Stomach smooth muscle (tissue), 2 donors: ENCODE results near the gene TXNDC11.
"Not testable (repeated sequence)": the region's sequence is repeated elsewhere in the genome, so short reads cannot be mapped to it uniquely, and the experiment has no call there.

Source experiments
- H3K27ac ChIP-seq: one replicate; pipeline ENCODE4 v1.7.0; 2013; ENCODE audit warnings: mild to moderate bottlenecking, low read length, inconsistent platforms
- H3K27me3 ChIP-seq, 2 donors: one replicate each; pipeline ENCODE4 v1.7.0; 2013; ENCODE audit warnings: low read length in 2 of 2; ENCODE audit not compliant: insufficient read depth in 2 of 2, control insufficient read depth in 1 of 2
- H3K36me3 ChIP-seq, 2 donors: one replicate each; pipeline ENCODE4 v1.7.0; 2013; ENCODE audit warnings: low read length in 2 of 2; ENCODE audit not compliant: control insufficient read depth in 2 of 2, insufficient read depth in 2 of 2
- H3K4me1 ChIP-seq: one replicate; pipeline ENCODE4 v1.7.0; 2013; ENCODE audit warnings: low read length; ENCODE audit not compliant: control insufficient read depth, insufficient read depth
- H3K4me3 ChIP-seq, 2 donors: one replicate each; pipeline ENCODE4 v1.7.0; 2013; ENCODE audit warnings: low read length in 2 of 2
- H3K9ac ChIP-seq, 2 donors: one replicate each; pipeline ENCODE4 v1.7.0; 2013; ENCODE audit warnings: low read length in 2 of 2, mild to moderate bottlenecking in 1 of 2
- H3K9me3 ChIP-seq, 2 donors: one replicate each; pipeline ENCODE4 v1.7.0; 2013; ENCODE audit warnings: low read length in 2 of 2; ENCODE audit not compliant: control insufficient read depth in 2 of 2
- donor health status: healthy.
- donor health status: Pancreatic carcinoma.

TXNDC11 gene, protein sequence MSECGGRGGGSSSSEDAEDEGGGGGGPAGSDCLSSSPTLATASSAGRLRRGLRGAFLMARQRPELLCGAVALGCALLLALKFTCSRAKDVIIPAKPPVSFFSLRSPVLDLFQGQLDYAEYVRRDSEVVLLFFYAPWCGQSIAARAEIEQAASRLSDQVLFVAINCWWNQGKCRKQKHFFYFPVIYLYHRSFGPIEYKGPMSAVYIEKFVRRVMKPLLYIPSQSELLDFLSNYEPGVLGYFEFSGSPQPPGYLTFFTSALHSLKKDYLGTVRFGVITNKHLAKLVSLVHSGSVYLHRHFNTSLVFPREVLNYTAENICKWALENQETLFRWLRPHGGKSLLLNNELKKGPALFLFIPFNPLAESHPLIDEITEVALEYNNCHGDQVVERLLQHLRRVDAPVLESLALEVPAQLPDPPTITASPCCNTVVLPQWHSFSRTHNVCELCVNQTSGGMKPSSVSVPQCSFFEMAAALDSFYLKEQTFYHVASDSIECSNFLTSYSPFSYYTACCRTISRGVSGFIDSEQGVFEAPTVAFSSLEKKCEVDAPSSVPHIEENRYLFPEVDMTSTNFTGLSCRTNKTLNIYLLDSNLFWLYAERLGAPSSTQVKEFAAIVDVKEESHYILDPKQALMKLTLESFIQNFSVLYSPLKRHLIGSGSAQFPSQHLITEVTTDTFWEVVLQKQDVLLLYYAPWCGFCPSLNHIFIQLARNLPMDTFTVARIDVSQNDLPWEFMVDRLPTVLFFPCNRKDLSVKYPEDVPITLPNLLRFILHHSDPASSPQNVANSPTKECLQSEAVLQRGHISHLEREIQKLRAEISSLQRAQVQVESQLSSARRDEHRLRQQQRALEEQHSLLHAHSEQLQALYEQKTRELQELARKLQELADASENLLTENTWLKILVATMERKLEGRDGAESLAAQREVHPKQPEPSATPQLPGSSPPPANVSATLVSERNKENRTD

DNA sequence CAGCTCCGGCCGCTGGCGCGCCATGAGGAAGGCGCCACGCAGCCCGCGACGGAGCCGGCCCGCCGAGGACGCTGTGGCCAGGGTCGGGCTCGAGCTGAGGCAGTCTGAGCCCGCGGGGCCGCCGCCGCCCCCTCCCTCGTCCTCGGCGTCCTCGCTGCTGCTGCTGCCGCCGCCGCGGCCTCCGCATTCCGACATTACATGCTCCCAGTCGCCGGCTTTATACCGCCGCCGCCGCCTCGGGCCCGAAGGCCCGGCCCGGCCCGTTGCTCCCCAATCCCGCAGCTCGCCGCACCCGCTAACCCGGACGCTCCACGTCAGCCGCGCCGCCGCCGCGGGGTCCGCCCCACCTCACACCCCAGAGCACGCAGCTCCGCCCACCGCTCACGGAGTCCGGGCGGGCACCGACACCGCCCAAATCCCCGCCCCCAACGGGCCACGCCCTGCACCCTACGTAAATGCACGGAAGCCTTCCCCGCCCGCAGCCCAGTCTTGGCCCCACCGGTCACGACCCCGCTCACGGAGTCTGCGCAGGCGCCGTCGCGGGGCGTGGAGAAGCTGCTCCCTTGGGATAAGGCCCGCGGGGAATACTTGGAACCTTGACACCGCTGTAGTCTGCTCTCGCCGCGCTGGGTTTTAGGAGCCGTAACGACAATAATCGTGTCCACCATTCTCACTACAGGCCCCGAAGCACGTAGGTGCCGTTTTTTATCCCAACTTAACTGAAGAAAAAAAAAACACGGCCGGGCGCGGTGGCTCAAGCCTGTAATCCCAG lies at the start of gene TXNDC11:
Gene TXNDC11 (minus strand): TSS at position 322 of the 772 bp plus-strand sequence. CDS start 127 bp downstream, at position 195.
- Histone ChIP-seq H3K9ac (peak within 1 kb of the TSS; percentile 89 to 92), H3K27me3 (no peaks in the 10 kb centered on the region), H3K27ac (peak within 1 kb of the TSS; percentile 86), H3K4me3 (peak within 1 kb of the TSS; percentile 75 to 84), H3K4me1 (peaks cover 11% of the 10 kb centered on the region), H3K9me3 (no peaks in the 10 kb centered on the region), H3K36me3 (no peaks in the 10 kb centered on the region)

DNA sequence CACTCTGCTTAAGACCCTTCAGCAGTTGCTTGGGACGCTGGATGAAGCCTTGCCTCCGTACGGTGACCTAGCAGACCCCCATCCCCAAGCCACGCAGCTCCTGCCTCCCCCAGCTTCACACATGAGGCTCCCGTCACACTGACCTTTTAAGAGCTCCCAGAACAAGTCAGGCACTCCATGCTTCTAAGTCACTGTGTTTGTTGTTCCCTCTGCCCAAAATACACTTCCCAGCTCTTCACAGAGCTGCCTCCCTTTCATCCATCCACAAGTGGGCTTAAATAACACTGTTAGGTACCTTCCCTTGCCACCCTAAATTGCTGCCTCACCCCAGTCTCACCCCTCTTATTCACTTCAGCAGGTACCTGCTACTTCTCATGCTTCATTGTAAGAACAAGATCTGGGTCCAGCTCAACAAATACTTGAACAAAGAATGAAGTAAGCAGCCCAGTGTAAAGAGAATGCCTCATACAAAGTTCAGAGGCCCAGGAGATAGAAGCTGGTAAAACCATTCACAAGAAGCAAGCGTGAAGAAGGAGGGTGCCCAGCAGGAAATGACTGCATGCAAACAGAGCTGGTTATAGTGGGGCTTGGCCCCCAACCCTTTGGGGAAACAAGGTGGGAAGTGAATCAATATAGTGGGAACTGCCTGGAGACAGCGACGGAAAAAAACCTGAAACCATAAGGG lies 48.6 kb upstream of the TXNDC11 start:
- Histone ChIP-seq H3K27ac (no peak overlapping the region), H3K4me1 (peaks cover 29% of the 10 kb centered on the region), H3K9ac (no peak overlapping the region)

DNA sequence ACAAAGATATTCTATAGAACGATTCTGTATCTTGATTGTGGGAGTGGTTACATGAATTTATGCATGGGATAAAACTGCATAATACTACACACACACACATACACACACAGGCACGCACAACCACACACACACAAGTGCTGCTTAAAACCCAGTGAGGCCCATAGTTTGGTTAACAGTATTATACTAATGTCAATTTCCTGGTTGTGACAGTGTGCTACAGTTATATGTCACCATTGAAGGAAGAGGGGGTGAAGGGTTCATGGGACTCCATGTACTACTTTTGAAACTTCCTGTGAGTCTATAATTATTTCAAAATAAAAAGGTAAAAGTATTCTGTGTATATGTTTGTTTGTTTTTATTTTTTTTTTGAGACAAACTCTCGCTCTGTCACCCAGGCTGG lies 46.3 kb upstream of the TXNDC11 start:
- Histone ChIP-seq H3K9ac (no peak overlapping the region), H3K9me3 (no peaks in the 10 kb centered on the region), H3K4me3 (no peak overlapping the region), H3K4me1 (peaks cover 19% of the 10 kb centered on the region), H3K36me3 (peaks cover 0 to 3% of the 10 kb centered on the region in 2 donors), H3K27ac (no peak overlapping the region), H3K27me3 (no peaks in the 10 kb centered on the region)

More for the DNA sequence above, 48.6 kb upstream of the TXNDC11 start:
- Histone ChIP-seq H3K27me3 (no peaks in the 10 kb centered on the region), H3K9me3 (no peaks in the 10 kb centered on the region), H3K4me3 (no peak overlapping the region), H3K36me3 (peaks cover 0 to 3% of the 10 kb centered on the region in 2 donors)

DNA sequence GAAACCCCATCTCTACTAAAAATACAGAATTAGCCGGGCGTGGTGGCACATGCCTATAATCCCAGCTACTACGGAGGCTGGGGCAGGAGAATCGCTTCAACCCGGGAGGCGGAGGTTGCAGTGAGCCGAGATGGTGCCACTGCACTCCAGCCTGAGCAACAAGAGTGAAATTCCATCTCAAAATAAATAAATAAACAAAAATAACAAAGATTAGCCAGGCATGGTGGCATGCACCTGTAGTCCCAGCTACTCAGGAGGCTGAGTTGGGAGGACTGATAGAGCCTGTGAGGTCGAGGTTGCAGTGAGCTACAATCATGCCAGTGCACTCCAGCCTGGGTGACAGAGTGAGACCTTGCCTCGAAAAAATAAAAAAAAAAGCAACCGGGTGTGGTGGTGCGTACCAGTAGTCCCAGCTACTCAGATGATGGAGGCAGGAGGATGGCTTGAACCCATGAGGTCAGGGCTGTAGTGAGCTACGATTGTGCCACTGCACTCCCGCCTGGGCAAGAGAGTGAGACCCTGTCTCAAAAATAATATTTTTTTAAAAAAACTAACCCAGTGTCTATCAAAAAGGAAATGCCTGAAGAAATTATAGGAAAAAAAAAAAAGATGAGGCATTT lies 42.4 kb upstream of the TXNDC11 start:
- not testable (repeated sequence) for H3K27ac ChIP-seq, H3K36me3 ChIP-seq, H3K4me3 ChIP-seq, H3K9me3 ChIP-seq, H3K9ac ChIP-seq, H3K27me3 ChIP-seq
- H3K4me1 ChIP-seq, result peaks cover 14% of the 10 kb centered on the region

DNA sequence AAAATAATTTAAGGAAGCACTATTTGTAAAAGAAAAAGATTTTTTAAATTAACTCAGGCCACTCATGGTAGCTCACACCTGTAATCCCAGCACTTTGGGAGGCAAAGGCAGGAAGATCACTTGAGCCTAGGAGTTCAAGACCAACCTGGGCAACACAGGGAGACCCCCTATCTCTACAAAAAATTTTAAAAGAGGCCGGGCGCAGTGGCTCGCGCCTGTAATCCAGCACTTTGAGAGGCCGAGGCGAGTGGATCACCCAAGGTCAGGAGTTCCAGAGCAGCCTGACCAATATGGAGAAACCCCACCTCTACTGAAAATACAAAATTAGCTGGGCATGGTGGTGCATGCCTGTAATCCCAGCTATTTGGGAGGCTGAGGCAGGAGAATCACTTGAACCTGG lies 41.7 kb upstream of the TXNDC11 start:
- H3K27me3 ChIP-seq, H3K27ac ChIP-seq, H3K36me3 ChIP-seq, H3K9me3 ChIP-seq, H3K9ac ChIP-seq, H3K4me3 ChIP-seq: not testable (repeated sequence)
- peaks cover 14% of the 10 kb centered on the region for H3K4me1 ChIP-seq

DNA sequence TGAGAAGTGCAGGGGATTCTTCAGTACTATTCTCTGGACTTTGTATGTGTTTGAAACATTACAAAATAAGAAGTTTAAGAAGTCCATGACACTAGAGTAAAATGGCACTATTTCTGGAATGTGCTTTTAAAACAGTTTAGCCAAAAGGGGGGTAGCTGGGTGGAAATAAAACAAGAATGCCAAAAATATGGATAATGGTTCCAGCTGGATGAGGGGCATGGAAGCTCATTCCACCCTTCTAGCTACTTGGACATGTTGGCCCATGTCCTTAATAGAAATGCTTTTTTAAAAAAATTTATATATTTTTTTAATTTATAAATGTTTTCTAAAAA lies 41.3 kb upstream of the TXNDC11 start:
- Histone ChIP-seq H3K9me3 (no peaks in the 10 kb centered on the region), H3K27ac (peak overlapping the region; percentile 25), H3K36me3 (peaks cover 0 to 3% of the 10 kb centered on the region in 2 donors), H3K27me3 (no peaks in the 10 kb centered on the region), H3K9ac (no peak overlapping the region), H3K4me3 (no peak overlapping the region), H3K4me1 (peaks cover 14% of the 10 kb centered on the region)

DNA sequence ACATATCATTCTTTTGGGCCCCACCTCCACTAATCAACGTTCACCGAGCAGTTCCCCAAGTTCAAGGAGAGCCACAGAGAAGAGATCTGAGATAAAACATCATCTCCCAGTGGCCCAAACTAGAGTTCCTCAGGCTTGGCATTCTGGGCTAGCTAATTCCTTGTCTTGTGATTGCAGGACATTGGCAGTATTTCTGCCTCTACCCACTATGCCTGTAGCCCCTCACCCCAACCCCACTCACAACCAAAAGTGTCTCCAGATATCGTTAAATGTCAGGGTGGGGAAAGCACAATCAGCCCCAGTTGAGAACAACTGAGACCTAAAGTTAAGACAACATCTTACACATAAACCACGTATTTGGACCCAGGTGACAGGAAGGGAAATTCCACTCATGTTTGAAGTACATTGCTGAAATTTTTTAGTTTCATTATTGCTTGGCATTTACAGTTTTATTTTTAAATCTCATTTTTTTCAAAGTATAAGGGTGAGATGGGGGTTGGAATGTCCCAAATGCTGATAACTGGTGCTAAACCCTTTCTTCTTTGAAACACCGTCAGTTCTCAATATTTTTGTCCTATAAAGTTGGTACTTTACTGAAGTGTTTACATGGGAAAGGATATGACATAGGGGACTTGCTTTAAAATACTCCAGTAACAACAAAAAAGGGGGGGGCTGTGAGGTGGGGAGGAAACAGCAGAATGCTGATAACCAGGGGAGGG lies 40.8 kb upstream of the TXNDC11 start:
- Histone ChIP-seq H3K9me3 (no peaks in the 10 kb centered on the region), H3K36me3 (peaks cover 0 to 3% of the 10 kb centered on the region in 2 donors), H3K27ac (peak overlapping the region; percentile 66), H3K4me3 (peak overlapping the region; percentile 46 to 58), H3K27me3 (no peaks in the 10 kb centered on the region), H3K9ac (peak overlapping the region in 1 of 2 donors; percentile 60), H3K4me1 (peaks cover 14% of the 10 kb centered on the region)

DNA sequence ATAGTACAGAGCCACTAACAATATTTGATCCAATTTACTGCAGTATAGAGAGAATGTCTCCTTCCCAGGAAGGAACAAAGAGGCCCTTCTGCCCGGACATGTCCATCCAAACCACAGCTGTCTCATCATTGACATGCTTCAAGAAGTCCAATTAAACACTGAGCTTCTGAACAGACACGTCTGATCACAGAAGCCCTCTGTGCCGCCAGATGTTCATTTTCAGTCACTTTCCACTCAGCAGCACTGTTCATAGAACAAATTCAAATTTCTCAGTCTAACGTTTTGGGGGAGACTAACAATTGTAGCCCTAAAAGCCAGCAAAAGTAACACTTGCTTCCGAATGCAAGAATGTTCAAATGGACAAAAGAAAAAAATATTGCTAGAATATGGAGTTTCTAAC lies 39.1 kb upstream of the TXNDC11 start:
- no peak overlapping the region for H3K4me3 ChIP-seq
- no peak overlapping the region for H3K9ac ChIP-seq
- peaks cover 14% of the 10 kb centered on the region for H3K4me1 ChIP-seq
- no peak overlapping the region for H3K27ac ChIP-seq
- no peaks in the 10 kb centered on the region for H3K9me3 ChIP-seq
- H3K36me3 ChIP-seq, result peaks cover 6% of the 10 kb centered on the region in 2 donors
- no peaks in the 10 kb centered on the region for H3K27me3 ChIP-seq

DNA sequence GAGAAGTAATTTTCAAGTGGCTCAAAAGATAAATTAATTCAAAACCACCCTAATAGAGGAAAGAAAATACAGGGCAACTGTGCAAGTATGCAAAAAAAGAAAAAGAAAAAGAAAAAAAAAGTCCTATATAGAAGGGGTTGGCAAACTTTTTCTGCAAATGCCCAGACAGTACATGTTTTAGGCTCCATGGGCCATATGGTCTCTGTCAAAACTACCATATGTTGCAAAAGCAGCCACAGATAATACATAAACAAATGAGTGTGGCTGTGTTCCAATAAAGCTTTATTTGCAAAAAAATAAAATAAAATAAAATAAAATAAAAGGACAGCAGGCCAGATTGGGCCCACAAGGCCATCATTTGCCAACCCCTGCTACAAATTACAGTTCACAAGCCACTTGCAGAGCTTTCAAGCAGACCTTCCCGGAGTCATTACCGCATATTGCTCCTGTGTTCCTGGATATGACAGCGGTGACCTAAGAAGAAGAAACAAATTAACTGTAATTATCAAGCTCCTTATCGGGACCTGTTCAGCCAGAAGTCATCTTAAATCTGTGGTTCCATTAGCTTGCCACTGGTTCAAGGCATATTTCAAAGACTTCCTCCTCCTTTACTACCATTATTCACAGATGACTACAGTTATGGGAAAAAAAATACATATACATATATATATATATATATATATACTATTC lies 38.5 kb upstream of the TXNDC11 start:
- H3K27ac ChIP-seq, result no peak overlapping the region
- H3K27me3 ChIP-seq, result no peaks in the 10 kb centered on the region
- H3K9me3 ChIP-seq, result no peaks in the 10 kb centered on the region
- H3K4me1 ChIP-seq, result peaks cover 14% of the 10 kb centered on the region
- H3K4me3 ChIP-seq, result no peak overlapping the region
- H3K36me3 ChIP-seq, result peaks cover 6 to 9% of the 10 kb centered on the region in 2 donors
- H3K9ac ChIP-seq, result no peak overlapping the region
